NCI-H69 (cell line): ENCODE results near the gene IGFN1.

Experiments
- DNase-seq: peaks from one replicate; lab custom pipeline; 2025; lab: John Stamatoyannopoulos, UW

Gene IGFN1

DNA sequence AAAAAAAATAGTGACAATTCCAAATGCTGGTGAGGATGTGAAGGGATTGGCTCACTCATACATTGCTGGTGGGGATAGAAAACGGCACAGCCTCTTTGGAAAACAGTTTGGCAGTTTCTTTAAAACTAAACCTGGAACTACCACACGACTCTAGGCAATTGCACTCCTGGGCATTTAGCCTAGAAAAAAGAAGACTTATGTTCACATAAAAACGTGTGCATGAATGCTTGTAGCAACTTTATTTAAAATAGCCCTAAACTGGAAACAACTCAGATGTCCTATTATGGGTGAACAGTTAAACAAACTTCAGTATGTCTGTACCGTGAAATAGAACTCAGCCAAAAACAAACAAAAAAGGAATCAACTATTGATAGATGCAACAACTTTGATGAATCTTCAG is 26.9 kb upstream of the IGFN1 start:
- DNase-seq: no peak

DNA sequence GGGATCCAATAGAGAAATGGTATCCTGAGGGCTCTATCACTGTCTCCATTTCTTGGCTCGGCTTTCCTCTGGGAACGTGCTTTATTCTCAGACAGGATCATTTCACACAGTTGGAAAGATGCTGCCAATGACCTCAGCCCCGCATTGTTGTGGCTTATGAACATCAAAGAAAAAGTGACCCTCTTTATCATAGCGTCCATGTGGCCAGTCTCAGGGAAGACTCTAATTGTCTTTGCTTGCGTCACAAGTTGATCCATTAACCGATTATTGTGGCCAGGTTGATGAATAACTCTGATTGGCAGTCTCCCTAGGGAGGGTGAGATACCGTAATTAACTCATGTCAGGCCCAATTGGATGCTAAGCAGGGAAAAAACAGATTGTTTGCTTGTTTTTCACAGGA is 26.0 kb upstream of the IGFN1 start:
- peak; percentile 62 for DNase-seq

DNA sequence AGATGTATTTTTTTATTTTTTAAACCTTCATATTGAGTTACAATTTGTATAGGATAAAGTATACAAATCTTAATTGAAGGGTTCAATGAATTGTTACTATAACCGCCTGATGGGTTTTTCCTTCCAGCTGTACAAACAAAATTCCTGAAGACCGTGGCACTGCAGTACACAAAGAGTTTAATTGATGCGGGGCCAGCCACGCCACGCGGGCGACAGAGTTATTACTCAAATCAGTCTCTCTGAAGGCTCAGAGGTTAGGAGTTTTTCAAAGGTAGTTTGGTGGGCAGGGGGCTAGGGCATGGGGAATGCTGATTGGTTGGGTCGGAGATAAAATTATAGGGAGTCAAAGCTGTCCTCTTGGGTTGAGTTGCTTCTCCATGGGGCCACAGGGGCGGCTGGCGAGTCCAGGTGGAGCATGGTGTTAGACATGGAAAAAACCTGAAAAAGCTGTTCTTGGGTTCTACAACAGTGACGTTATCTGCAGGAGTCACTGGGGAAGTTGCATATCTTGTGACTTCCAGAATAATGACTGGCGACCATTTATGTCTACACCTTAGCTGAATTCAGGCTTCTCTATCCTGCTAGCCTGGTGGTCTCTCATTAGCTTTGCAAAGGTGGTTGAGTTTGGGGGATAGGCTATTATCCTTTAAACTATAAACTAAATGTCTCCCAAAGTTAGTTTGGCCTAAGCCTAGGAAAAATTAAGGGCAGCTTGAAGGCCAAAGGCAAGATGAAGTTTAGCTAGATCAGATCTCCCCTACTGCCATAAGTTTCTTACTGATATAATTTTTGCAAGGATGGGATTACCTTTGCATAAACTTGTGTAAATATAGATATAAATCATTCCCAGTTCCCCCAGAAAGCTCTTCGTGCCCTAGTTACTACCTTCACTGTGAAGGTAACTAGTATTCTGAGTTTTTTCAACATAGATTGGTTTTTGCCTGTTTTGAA is 23.3 kb upstream of the IGFN1 start:
- DNase-seq: peak; percentile 89

DNA sequence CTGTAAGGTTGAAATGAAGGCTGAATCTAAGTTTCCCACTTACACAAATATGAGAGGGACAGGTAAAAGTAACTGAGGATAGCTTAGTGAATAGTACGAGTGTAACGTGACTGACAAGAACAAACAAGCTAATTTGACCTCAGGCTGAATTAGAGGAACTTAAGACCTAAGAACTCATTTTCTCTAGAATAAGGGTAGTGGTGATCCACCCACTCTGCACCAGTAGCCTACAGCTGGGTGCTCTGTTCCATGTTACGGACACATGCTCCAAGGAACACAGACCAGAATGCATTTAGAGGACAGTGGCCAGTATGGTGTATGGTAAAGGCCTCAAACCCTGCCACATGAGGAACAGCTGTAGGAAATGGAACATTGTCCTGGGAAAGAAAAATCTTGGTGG is 21.4 kb upstream of the IGFN1 start:
- DNase-seq: no peak

DNA sequence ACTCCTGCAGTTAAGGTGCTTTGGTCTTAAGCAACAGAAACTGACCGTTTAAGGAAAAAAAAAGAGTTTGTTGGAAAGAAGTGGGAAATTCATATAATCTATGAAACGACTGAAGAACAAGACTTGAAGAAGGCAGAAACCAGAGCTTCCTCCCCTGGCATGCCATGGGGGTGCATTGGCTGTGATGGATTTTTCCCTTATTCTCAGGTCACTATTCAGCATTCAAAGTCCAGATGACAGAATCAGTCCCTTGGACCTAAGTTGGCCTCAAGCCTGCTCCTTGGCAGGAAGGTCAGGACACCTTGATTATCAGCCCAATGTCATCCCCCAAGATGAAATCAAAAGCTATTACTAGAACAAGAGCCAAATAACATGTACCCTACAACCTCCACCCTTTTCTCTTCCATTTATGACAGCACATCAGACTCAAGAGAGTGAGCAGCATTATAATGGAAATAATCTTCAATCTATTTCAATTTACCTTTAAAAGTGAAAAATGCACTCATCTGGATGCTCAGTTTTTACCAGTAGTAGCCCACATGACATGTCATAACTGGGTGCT is 20.6 kb upstream of the IGFN1 start:
- DNase-seq: no peak

DNA sequence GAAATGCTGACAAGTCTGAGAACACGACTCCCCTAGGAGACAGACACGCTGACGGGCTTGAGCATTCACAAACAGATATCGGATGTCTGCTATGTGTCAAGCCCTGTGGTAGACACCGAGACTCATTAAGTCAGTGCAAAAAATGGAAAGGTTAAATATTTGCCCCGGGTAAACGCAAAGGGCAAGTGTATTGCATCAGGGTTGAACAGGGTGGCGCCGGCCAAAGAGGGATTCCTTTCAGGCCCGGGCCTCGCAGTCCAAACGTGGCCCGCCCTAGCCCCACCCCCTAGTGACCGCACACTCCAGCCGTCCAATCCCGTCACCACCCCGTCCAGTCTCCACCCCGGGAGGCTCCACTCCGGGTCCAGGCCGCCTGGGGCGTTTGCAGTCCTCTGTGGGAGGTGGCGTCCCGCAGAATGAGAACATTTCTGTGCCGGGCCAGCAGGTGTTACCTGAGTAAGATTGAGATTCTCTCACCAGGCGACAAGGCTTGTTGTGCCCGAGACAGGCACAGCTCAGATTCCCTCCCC is 20.0 kb upstream of the IGFN1 start:
- DNase-seq: peak; percentile 98

DNA sequence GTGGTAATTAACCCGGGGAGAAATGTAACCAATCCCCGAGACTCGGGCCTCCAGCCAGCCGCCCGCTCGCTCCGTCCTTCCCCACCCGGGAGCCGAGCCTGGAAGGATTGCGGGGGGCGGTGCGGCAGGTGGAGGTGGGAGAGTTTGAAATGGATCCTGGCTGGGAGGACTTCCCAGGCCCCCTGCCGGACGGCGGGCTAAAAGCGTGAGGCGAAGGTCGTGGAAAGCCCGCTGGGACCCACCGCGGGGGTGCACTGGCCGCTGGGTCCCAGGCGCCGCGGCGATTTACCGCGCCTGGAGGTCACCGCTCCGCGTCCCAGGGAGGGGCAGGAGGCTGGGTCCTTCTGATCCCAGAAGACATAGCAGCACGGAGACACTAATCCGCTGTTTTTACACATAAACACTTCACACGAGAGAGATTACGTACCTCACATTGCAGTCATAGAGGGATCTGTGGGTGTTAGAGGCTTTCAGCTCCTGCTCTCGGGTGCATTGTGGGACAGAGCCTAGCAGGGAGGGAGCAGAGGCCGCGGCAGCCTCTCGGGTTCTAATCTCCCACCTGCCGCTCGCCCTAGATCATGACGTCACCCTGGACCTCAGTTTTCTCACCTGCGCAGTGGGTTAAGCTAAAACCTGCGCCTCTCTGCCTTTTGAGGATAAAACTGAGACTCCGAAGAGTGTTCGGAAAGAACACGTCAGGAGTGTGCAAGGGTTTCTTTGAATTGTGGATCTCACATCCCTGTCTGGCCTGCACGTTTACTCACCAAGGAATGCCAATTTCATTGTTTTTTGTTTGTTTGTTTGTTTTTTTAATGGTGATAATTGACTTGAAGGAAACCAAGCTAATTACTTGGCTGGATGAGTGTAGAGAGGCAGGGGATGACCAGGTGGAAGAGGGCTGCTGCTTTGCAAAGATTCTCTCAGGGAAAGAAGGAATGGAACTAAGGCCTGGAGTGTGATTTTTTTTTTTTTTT is 19.3 kb upstream of the IGFN1 start:
- peak; percentile 84 for DNase-seq

DNA sequence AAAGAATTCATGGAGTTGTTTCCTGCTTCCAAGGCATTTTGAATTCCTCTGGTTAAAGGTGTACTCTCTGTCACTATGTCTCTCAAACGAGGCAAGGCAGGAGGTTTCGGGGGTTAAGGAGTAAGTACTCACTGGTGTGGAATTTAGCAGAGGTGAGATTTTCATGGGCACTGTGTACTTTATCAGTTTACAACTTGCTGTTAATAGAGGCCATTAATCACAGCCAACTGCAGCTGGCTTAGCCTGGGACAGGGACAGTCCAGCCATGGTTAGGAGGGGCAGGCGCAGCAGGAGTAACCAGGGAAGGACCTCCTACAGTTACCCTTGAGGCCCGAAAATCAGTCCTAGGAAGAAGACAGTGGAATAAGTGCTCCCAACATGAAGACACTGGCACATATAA is 18.3 kb upstream of the IGFN1 start:
- no peak for DNase-seq

DNA sequence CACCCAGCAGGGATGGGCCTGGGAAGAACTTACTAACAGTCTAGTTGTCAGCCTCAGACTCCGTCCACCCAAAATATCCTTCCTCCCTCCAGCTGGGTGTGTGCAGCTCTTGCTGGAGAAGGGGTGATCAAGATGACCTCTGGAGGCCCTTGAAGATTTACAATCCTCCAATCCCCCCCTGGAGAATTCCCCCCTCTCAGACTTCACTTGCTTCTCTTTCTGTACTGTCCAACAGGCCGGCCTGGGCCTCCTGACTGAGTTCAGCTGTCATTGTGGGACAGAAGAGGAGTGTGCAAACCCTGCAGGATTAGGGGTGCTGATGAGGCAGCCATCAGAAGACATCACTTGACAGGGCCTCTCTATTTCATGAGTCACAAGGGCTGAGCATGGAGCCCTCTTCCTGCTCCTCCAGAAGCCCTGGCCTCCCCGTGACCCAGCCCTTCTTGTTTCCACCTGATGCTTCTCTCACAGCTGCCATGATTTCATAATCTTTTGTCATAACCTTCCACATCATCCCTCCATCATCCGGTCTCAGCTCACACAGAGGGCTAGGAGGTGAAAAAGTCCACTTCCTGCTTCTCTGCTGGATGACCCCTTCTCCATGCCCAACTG is 17.5 kb upstream of the IGFN1 start:
- DNase-seq: no peak

DNA sequence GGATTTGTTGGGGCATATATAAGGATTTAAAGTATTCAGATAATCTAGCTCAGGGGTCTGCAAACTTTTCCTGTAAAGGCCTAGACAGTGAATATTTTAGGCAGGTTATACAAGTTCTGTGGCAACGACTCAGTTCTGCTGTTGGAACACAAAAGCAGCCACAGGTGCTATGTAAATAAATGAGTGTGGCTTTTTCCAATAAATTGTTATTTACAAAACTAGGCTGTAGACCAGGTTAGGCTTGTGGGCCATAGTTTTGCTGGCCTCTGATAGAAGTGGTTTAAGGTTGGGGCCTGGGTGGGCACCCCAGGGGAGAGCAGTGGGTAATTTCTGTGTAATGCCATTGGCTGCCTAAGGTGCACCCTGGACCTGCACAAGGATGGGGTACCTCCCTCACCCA is 16.9 kb upstream of the IGFN1 start:
- no peak for DNase-seq

DNA sequence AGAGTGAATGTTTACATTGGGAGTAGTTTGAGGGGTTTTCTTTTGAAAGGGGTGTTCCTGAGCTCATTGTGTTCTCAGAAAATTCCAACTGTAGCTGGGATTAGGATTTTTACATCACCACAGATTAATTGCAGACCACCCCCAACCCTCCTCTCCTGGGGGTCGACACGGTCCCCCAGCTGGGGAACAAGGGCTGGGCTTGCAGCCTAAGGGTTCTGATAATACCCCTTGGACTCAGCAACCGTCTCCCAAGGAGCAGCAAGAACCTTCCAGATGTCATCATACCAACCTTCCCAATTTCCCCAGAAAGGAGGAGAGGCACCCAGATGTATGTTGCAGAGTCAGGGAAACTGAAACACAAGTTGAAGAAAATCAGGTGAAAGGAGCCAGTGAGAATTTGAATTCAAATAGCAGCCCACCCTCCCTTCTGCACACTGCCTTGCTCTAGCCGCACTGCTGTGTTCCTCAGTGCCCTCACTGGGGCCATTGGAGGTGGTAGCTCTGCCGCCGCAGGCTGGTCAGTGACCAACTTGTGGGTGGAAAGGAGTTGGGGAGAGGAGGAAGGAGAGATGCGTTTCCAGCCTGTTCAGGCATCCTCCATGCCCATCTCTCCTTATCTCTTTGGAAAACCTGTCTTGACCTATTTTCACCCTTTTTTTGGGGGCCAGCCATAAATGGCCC is 14.7 kb upstream of the IGFN1 start:
- no peak for DNase-seq

DNA sequence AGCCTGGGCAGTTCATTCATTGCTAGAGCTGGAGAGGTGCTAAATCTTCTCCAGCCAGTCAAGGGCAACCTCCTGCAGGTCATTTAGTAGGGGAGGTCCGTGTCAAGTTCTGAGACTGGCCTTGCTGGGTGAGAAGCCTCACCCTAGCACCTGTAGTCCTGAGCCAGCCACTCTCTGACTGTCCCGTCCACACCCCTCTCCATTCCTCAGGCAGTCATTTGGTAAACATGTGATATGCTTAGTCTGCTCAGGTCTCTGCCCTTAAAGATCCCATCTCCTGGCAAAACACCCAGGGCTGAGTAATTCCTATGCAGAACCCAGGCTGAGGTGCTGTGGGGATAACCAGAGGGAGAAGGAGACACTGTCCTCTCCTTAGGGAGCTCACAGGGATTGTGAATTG is 13.7 kb upstream of the IGFN1 start:
- no peak for DNase-seq

DNA sequence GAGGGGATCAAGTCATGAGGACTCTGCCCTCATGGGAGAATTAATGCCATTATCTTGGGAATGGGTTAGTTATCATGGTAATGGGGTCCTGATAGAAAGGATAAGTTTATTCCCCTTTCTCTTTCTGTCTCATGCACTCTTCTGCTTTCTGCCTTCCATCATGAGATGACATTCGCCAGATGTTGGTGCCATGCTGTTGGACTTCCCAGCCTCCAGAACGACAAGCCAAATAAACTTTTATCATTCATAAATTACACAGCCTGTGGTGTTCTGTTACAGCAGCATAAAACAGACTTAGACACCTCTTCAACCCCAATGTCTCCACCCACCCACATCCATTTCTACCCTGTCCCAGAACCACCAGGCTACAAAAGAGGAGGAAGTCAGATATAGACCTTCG is 11.9 kb upstream of the IGFN1 start:
- no peak for DNase-seq

DNA sequence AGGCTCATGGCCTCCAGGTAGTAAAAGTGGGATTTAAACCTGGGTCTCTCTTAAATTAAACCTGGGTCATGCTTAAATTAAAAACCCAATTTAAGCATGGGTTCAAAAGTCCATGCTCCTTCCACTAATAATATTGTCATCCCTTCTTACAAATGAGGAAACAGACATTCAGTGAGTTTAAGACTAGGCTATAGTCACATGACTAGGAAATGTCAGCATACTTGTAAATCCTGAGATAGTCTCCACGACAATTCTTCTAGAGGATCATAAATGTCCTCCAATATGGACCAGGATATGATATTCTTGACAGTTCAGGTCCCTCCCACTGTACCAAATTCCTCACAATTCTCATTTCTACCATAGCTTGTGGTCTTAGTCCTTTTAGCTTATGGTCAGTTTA is 10.5 kb upstream of the IGFN1 start:
- DNase-seq: no peak

DNA sequence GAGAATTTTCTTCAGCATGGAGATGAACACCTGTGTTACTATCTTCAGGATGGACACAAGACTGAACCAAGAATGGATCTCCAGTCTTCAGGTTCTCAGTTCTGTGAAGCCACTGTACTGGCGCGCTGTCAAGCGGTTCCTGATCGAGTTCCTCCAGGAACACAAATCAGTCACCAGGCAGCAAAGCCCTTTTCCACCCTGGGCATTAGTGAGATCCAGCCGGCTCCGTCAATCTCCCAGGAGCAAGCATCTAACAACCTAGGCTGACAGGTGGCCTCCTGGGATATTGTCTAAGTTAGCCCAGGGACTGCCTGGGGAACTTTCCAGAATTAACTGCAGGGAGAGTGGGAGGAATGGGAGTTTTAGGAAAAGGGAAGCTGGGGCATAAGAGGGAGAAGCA is 9.7 kb upstream of the IGFN1 start:
- no peak for DNase-seq

DNA sequence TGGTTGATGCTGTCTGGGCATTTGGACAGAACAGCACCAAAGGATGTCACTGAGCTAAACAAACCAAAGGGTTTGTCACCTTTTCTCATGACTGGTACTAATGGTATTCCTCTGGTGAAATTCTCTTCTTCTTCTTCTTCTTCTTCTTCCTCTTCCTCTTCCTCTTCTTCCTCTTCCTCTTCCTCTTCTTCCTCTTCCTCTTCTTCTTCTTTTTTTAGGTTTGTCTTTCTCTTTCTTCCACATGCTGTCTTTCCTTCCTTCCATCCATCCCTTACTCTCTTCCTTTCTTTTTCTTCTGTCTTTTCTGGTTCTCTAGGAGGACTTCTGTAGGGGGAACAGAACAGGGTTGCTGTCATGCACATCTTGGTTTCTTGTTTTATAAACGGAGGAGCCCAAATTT is 9.3 kb upstream of the IGFN1 start:
- DNase-seq: no peak

DNA sequence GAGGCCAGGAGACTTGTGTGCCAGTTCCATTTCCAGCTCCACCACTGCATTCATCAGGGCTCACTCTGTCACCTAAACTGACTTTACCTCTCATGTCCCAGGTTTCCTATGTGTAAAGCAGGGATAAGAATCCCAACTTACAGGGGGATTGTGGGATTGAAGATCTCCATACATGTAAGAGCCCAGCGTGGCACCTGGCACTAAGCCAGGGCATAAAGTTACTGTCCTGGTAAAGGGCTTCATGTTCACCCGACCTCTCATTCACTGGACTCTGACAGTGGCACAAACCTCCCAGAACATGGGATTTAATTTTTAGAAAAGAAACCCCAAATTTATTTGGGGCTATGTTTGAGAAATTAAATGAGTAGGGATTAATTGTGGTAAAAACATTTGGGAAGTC is 8.9 kb upstream of the IGFN1 start:
- peak; percentile 42 for DNase-seq

DNA sequence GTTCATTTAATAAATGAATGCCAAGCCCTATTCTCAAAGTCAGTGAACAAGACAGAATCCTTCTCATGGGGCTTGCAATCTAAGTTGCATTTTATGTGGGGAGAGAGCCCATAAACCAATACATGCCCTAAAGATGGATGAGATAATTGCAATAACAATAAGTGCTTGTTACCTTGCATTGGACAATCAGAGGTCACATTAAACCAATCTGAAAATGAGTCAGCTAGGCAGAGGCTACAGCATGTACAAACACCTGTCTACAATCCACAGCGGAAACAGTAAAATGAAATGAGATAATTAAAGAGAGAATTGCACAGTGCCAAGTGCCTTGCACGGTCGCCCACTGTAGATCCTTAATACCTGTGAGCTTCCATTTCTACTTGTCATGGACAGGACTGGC is 7.4 kb upstream of the IGFN1 start:
- peak; percentile 79 for DNase-seq

DNA sequence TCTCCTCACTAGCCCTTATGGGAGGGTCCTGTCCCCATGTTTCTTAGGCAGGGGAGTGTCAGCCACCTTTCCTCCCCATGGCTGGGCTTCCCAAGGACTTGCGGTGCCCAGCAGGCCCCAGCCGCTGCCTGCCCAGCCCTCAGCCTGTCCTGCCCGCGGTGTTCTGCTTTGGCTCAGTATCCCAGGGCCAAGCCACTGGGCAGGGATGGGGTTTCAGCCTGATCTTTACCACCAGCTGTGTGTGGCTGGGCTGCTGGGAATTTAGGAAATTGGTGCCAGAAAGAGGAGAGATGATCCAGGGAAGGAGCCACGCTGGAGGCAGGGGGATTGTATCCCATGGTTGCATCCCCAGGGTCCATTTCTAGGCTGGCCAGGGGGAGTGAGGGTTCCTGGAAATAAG is 6.9 kb upstream of the IGFN1 start:
- DNase-seq: no peak

DNA sequence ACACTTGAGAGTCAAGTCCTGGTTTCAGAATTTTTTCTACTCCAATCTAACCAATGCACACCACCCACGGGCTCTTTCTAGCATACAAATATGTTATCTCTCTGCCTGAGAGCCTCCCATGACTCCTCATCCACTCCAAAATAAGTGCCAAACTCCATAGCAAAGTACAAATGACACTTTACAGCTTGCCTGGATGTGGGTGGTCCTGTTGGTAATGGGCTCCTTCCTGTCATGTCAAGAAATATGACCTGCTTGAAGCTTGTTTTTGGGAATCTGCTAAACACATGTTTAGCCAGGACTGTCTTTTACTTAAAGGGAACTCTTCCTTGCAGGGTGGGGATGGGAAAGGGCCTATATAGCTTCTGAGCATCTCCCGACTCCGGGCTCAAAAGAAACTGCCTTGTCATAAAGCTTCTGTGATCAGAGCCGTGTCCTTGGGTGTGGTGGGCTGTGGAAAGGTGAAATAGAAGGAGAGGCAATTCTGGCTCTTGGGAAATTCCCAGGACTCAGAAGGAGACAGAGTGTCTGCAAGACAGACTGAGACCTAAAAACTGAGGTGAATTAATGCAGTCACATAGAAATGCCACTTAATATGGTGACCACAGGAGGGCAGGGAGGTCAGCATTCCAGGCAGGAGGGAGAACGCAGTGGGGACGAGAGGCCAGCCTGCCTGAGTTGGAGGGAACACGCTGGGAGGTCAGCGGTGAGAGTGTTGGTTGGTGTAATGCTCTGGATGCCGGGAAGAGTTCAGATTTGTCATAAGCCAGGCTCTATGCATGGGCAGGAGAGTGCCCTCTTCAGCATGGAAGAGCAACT is 6.1 kb upstream of the IGFN1 start:
- peak; percentile 58 for DNase-seq

DNA sequence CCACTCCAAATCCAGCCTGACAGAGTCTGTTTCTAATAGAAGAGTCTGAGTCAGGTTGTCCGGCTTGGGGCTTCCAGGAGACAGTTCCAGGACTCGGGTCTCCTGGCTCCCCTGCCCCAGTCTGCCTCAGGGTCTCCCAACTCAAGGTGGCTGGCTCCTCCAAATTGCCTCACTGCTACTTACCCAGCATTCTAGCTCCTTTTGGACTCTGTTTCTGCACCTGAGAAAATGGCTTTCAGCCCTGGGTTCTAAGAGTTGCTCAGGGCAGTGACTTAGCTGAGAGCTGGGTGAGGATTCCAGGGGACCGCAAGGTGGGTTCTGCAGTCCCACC is 5.5 kb upstream of the IGFN1 start:
- DNase-seq: no peak
